GM18858 (cell line): ENCODE data around the gene PLA2G4B.

Experiments
- ATAC-seq: cut with Tn5 transposase; IDR thresholded peaks from one replicate; pipeline ENCODE4 v1.9.1; 2021; ENCODE audit not compliant: unreplicated experiment

Gene PLA2G4B

DNA sequence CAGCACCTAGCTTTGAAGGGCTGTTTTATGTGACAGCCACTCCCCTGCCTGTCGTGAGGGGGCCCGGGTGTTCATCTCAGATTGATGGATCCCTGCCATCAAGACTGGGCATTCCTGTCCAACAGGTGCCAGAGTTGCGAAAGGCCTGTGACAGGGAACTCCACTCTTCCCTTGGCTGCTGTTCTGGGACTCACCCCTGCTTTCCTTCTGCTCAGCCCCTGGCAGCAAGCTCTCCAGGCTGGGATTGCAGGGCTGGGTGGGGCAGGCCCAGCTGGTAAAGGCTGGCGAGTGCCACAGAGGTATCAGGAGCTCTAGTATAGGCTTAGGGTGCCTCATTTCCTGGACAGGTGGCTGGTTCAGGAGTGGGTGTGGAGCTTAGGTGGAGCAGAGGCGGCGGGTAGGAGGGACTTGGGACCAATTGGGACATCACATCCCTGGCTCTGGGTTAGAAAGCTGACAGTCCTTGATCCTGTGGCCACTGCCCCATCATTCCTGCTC, at the start of gene PLA2G4B:
PLA2G4B (plus strand) TSS at position 448 of the 498 bp plus-strand sequence. CDS start 67 bp downstream, outside the sequence.
- no peak for ATAC-seq

- no peak for ATAC-seq
Observed at GRCh38 chr15:41789236-41789635, 49.4 kb upstream of the PLA2G4B start.

- no peak for ATAC-seq
Observed at GRCh38 chr15:41789662-41790061, 49.0 kb upstream of the PLA2G4B start.

GRCh38 chr15:41790169-41790568, 48.5 kb upstream of the PLA2G4B start:
- no peak for ATAC-seq

- ATAC-seq = no peak
Observed at GRCh38 chr15:41790756-41791546, 47.7 kb upstream of the PLA2G4B start.

DNA sequence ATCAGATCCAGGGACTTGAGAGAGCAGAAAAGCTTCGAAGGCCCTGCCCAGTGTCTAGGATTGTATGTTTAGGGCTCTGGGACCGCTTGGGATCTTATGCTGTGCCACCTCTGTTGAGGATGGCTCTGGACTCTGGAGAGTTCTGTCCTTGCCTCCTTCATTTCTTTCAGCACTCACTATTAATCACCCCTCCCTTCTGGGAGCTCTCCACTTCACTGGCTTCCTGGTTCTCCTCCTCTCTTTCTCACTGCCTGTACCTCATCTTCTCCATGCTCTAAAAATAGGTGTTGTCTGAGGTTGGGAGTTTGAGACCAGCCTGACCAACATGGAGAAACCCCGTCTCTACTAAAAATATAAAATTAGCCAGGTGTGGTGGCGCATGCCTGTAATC, 47.1 kb upstream of the PLA2G4B start:
- no peak for ATAC-seq

DNA sequence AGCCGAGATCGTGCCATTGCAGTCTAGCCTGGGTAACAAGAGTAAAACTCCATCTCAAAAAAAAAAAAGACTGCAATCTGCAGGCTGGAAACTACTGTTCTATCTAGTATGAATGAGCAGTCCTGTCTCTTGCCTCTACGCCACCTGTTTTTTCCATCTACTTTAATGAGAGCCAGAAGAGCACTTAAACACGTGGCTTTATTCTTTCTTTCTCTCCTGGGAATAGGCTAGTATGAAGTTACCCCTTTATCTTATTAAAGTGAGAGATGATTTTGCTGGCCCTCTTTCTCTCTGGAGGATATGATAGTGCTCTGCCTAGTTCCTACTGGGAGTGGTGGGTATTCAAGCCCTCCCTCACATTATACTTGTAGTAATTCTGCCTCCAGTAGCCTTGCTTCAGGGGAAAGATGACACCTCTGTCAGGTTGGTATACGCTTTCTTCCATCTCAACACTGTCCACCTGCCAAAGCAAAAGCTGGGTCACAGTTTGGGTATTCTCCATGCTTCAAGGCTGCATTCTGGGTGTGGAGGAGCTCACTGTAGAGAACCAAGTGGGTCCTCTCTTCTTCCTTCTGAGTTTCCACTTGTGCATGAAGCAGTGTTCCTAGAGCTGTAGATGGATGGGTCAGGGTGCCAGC, 46.5 kb upstream of the PLA2G4B start:
- ATAC-seq = no peak

DNA sequence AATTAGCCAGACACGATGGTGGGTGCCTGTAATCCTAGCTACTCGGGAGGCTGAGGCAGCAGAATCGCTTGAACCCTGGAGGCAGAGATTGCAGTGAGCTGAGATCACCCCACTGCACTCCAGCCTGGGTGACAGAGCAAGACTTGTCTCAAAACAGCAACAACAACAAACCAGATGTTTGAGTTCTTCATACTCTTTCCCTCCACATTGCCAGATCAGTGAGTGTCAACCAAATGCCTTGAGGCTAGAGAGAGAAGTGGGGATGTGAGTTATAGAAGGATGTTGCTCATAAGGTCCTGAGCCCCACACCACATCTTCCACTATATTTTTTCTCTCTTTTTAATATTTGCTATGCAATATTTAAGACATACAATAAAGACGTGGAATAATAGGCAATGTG, 44.6 kb upstream of the PLA2G4B start:
- ATAC-seq = no peak

- no peak for ATAC-seq
Observed at GRCh38 chr15:41795996-41796856, 42.4 kb upstream of the PLA2G4B start.

DNA sequence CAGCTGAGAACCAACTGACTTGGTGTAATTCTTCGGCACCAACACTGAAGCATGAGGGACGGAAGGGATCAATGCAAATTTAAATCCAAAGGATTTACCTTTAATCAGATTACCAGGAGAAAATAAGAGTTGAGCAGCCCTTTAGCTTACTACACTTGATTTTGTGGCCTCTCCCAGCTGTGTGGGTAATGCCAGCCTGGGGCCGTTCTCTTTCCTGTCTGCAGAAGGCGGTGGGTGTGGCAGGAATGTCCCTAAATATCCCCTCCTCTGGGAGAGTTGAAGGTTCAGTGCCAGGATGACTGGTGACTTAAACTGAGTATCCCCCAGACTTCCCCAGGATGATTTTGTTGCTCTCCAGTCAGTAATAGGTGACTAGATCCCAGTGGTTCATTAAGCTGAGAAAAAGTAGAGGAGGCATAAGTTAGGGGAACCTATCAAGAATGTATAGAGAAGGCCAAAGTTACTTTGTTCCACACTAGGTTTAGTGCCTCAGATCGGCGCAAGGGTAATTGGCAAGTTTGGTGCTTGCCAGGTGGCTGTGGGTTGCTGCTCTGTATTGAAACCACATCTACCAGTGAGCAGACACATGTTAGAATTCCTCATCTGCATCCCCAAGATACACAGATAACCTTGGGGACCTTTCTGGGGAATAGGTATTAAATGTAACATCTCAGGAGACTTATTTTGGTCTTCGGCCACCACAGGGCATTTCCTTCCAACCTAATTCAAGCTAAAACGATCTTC, 41.3 kb upstream of the PLA2G4B start:
- no peak for ATAC-seq

DNA sequence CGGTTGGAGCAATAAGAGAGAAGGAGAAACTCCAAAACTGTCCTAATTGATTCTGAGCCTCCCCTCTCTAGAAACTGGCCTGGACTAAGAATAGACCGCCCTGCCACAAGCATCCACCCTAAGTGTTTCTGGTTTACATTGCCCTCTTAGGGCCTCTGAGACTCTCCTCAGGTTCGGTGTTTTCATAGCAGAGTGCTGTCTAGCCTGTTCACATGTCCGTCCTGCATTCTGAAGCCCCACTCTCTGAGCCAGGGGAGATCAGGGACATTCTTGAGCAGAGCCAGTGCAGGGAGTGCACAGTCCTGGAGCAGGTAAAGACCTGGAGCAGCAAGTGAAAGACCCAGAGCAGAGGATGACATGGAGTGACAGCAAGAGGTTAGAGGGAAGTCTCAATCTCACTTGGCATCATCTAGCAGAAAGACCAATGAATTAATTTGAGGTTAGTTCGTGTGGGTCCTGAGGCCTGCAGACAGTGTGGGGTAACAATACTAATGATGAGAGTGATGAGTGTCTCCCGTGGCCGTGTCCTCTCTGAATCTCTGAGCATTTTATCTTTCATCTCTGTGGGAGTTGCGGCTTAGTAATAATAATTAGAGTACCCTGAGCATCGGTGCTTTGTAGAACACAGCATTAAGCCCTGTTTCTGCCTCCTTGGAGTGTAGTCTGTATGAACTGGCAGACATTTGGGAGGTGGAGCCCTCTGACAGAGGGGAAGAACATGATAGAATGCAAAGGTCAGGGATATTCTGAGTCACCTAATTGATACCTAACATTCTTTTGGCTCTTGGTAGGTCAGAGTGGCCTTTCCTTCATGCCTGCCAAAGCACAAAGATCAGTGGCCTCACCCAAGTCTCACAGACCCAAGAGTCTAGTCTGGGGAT, 39.8 kb upstream of the PLA2G4B start:
- ATAC-seq = no peak

- no peak for ATAC-seq
Observed at GRCh38 chr15:41799488-41799805, 39.2 kb upstream of the PLA2G4B start.

- ATAC-seq = no peak
Observed at GRCh38 chr15:41801185-41801584, 37.5 kb upstream of the PLA2G4B start.

GRCh38 chr15:41801850-41802455, 36.7 kb upstream of the PLA2G4B start:
- ATAC-seq = no peak

- ATAC-seq = no peak
Observed at GRCh38 chr15:41804361-41804760, 34.3 kb upstream of the PLA2G4B start.

GRCh38 chr15:41804916-41805666, 33.6 kb upstream of the PLA2G4B start:
- ATAC-seq = no peak

GRCh38 chr15:41805711-41806110, 32.9 kb upstream of the PLA2G4B start:
- no peak for ATAC-seq

GRCh38 chr15:41806291-41807181, 32.1 kb upstream of the PLA2G4B start:
- ATAC-seq = no peak
